HEK293T (cell line): ENCODE results near the gene CALB2.

Experiments
- SP1 ChIP-seq: fragments of 450-650 bp; IDR thresholded peaks from 2 replicates; pipeline ENCODE4 v1.6.1; 2017
- SUZ12 ChIP-seq: fragments of 450-650 bp; IDR thresholded peaks from 2 replicates; pipeline ENCODE4 v1.6.1; 2016; ENCODE audit warnings: mild to moderate bottlenecking

DNA sequence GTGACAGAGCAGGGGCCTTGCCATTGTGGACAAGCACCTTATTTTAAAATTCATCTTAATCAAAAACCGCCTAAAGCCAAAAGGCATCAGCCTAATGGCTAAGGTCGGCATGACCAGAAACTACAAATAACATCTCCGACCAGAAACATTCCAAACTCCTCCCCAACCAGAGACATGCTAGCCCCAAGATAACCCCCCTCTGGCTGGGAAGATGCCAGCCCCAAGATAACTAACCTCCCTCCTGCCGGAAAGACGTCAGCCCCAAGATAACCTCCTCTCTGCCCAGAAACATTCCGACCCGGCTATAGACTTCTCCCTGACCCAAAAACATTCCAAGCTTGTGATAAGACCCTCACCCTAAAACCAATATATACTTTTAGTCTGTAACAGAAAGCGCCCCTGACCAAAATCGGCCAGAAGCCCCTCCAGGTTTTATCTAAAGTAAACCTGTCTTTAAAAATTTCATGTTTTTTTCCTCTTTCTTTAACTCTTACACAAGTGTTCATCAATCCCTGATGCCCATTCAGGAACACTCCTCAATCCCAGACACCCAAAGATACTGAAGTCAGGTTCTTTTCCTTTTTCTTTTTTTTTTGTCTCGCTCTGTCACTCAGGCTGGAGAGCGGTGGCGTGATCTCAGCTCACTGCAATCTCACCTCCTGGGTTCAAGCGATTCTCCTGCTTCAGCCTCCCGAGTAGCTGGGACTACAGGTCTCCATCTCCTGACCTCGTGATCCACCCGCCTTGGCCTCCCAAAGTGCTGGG, 50.7 kb downstream of the CALB2 start:
- TF ChIP-seq SUZ12 = no peak
- TF ChIP-seq SP1 = no peak
